Astrocyte (in vitro differentiated cells and primary cell): ENCODE measurements around the gene SMC3.
"Not testable (repeated sequence)": the region's sequence is repeated elsewhere in the genome, so short reads cannot be mapped to it uniquely, and the experiment has no call there.

ENCODE experiments used
- EZH2 ChIP-seq: IDR thresholded peaks from 2 replicates; pipeline ENCODE4 v1.6.1; 2012; ENCODE audit warnings: mild to moderate bottlenecking, low read length, inconsistent platforms; ENCODE audit not compliant: insufficient read depth
- TF ChIP-seq, protein P1 (sequence below): IDR thresholded peaks from 2 replicates; pipeline ENCODE4 v1.5.1; 2011; ENCODE audit warnings: low read depth, mild to moderate bottlenecking, inconsistent platforms, low read length, moderate library complexity; ENCODE audit not compliant: insufficient read depth

DNA sequence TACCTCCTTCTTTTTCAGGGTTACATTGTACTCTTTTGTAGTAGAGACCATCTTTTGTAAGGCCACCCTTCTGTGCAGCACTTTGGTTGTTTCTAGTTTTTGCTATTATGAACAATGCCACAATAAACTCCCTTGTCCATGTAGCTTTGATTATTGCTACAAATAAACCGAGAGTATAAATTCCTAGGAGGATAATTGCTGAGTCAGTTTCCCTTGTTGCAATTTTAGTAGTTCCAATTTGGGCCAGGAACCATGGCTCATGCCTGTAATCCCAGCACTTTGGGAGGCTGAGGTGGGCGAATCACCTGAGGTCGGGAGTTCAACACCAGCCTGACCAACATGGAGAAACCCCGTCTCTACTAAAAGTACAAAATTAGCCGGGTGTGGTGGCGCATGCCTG, 72.4 kb downstream of the SMC3 start:
- TF ChIP-seq, protein P1, sequence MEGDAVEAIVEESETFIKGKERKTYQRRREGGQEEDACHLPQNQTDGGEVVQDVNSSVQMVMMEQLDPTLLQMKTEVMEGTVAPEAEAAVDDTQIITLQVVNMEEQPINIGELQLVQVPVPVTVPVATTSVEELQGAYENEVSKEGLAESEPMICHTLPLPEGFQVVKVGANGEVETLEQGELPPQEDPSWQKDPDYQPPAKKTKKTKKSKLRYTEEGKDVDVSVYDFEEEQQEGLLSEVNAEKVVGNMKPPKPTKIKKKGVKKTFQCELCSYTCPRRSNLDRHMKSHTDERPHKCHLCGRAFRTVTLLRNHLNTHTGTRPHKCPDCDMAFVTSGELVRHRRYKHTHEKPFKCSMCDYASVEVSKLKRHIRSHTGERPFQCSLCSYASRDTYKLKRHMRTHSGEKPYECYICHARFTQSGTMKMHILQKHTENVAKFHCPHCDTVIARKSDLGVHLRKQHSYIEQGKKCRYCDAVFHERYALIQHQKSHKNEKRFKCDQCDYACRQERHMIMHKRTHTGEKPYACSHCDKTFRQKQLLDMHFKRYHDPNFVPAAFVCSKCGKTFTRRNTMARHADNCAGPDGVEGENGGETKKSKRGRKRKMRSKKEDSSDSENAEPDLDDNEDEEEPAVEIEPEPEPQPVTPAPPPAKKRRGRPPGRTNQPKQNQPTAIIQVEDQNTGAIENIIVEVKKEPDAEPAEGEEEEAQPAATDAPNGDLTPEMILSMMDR, result not testable (repeated sequence)
- not testable (repeated sequence) for TF ChIP-seq EZH2
